HG03469 (cell line): Measurements from ENCODE around the gene MASP2.
"Not testable (repeated sequence)": the region's sequence is repeated elsewhere in the genome, so short reads cannot be mapped to it uniquely, and the experiment has no call there.

ENCODE experiments used
- ATAC-seq: cut with Tn5 transposase; IDR thresholded peaks from one replicate; pipeline ENCODE4 v1.9.1; 2021; ENCODE audit warnings: mild to moderate bottlenecking, moderate library complexity, moderate number of reproducible peaks; ENCODE audit not compliant: unreplicated experiment

Gene MASP2

DNA sequence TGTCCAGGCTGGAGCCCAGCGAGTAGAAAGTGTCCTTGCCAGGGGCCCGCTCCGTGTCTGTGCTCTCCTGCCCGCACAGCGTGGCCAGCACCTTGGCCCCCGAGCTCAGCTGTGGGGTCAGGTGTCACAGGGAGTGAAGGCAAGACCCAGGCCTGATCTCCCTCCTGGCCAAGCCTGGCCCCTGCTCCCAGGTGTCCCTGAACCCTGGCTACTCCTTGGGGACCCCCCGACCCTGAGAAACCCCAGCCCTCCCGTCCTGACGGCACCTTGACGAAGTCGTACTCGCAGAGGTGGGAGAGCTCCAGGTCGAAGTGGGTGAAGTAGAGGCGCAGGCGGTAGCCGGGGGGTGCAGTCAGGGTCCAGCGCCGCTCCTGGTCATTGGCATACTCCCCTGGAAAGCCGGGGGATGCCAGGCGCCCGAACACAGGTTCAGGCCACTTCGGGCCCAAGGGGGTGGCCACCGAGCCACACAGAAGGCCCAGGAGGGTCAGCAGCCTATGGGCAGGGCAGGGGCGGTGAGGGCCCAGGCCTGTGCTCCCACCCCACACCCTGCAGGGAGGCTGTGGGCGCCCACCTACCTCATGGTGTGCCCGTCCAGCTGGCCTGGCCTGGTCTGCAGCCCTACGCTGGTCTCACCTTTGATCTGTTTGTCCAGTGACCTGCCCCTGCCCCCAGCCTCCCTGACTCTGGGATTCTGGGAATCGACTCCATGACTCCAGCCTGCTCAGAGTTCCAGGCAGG is at the start of gene MASP2:
Gene MASP2 (minus strand): TSS at position 615 of the 741 bp plus-strand sequence. CDS start 32 bp downstream, at position 583.
- ATAC-seq, result no peak

DNA sequence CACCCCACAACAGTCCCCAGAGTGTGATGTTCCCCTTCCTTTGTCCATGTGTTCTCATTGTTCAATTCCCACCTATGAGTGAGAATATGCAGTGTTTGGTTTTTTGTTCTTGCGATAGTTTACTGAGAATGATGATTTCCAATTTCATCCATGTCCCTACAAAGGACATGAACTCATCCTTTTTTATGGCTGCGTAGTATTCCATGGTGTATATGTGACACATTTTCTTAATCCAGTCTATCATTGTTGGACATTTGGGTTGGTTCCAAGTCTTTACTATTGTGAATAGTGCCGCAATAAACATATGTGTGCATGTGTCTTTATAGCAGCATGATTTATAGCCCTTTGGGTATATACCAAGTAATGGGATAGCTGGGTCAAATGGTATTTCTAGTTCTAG is 36.7 kb upstream of the MASP2 start:
- not testable (repeated sequence) for ATAC-seq

DNA sequence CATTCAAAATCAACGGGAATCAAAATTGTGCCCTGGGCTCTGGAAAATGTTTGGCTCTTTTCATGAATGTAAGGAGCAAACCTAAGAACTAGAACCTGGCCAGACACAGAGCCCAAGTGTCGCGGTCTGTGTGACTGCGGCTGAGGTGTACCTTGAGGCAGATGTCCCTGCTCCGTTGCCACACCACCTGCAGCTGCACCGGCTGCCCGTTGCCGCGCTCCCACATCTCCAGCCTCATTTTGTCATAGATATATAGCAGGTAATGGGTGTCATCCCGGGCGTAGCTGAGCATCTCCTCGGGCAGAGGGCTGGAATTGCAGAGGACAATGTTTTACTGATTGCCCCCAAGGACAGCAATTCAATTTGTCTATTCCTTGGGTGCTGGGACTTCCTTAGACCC is 33.9 kb upstream of the MASP2 start:
- no peak for ATAC-seq

DNA sequence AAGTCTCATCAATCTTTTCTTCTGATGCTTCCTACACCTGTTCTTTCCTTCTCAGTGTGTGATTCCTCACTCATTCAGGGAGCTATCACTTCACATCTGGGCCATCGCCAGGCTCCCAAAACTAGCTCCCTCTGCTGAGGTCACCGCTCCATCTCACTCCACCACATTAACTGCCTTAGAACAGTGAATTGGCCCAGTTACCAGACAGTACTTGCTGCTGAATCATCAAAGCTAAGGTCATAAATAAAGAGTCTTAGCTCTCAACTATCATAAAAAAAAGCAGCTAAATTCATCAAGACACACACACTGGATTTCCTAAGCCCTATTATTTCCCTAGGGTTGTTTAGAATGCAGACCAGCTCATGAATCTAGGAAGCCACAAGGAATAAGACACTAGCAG is 31.6 kb upstream of the MASP2 start:
- ATAC-seq, result no peak

DNA sequence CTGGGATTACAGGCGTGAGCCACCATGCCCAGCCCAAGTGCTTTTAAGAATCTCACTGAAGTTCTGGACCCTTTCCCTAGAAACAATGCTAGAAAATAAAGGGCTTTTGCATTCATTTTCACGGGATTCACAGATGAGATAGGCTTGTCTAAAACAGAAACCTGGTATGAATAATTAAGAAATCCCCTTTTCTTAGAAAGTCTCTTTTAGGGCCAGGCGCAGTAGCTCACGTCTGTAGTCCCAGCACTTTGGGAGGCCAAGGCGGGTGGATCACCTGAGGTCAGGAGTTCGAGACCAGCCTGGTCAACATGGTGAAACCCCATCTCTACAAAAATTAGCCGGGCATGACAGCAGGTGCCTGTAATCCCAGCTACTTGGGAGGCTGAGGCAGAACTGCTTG is 26.4 kb upstream of the MASP2 start:
- not testable (repeated sequence) for ATAC-seq

- ATAC-seq, result no peak
Measured at GRCh38 chr1:11072216-11072917, 25.3 kb upstream of the MASP2 start.

- ATAC-seq, result no peak
Measured at GRCh38 chr1:11071463-11072215, 24.6 kb upstream of the MASP2 start.

- ATAC-seq, result no peak
Measured at GRCh38 chr1:11070876-11071275, 23.8 kb upstream of the MASP2 start.

DNA sequence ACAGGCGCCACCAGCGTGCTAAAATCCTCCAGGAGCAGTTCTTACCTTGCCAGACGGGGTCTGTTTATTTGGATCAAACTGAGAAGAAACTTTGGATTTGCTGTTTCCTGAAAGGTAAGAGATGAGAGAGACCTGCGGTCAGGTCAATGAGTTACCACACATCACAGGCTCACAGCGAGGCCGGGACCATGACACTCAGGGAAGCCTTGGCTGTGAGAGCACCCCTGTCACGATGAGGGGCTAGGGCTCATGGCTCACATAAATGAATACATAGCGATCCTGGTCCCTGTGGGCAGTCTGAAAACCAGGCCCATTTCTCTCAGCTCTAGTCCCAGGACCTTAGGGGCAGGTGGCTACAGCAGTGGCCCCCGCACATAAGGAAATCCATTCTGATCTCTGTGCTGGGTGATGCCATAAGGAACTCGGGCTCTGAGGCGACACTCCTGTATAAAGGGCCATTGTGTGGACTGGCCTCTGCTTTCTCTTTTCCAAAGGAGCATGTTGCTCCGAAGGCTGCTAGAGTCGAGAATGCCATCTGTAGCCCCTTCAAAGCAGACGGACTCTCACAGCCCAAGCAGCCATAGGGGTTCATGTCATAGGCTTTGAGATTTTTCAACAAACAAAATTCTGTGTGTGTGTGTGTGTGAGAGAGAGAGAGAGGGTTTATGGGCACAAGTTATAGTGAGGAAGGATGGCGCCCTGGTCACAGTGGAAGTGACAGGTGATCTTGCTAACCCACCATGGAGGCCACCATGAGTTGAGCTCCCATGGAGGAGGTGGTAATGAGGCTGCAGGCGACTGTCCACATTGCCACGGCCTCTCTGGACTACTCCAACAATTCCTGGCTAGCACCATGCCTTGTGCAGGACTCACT is 21.8 kb upstream of the MASP2 start:
- no peak for ATAC-seq

DNA sequence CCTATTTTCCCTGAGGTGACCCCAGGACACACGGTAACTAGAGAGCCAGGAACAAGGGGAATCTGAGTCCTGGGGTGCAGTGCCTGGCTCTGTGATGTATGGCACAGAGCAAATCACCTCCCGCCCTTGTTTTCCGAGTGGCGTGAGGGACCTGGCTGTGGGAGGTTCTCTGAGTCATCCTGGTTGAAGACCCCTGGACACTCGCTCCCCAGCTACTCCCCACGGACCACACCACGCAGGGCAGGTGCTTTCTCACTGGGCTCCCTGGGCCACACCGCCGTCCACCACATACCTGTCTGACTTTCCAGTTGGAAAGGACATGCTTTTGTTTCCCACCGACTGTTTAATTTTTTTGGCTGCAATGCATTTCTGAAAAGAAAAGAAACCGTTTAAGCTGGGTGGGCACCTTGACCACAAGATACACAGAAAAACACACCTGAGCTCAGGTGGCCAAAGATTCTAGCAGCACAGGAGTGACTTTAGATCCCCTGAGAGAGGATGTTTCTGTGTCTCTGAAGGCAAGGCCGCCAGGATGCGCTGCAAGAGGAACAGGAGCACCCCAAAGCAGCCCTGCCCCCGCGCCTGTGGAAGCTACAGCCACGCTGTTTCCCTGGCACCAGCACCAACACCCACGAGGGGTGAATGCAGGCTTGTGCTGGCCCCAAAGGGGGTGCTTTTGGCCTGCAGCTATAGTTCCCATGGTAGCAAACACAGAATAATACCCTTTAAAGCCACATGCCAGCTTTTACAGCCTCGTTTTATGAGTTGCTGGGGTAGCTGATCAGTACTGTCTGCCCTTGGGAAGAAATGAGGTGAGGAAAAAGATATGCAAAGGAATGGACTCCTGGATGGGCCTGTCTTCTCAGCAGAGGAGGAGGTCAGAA is 20.9 kb upstream of the MASP2 start:
- ATAC-seq, result no peak

DNA sequence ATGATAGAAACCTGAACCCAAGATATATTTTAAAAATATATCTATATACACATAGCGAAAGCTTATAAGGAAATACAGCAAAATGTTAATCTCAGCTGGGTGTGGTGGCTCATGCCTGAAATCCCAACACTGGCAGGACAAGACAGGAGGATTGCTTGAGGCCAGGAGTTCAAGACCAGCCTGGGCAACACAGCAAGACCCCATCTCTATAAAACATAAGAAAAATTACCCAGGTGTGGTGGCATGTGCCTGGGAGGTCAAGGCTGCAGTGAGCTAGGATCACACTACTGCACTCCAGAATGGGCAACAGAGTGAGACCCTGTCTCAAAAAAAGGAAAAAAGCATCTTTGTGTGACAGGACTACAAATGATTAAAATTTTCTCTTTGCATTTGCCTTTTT is 18.8 kb upstream of the MASP2 start:
- no peak for ATAC-seq

- no peak for ATAC-seq
Measured at GRCh38 chr1:11064942-11065341, 17.9 kb upstream of the MASP2 start.

DNA sequence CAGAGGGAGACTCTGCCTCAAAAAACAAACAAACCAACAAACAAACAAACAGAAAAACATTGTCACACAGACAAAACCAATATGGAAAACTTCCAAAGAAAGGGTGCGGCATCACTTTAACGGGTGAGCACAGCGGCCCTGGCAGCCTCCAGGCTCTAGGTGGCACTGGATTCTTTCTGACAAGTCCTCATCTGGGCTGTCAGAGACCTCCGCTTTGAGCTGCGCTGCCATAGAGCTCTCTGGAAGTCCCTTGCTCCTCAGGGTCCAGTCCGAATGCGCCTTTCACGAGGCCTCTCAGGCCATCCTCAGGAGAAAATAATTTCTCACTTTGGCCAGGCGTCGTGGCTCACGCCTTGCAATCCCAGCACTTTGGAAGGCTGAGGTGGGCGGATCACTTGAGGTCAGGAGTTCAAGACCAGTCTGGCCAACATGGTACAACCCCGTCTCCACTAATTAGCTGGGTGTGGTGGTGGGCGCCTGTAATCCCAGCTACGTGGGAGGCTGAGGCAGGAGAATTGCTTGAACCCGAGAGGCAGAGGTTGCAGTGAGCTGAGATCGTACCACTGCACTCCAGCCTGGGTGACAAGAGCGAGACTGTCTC is 17.0 kb upstream of the MASP2 start:
- not testable (repeated sequence) for ATAC-seq

DNA sequence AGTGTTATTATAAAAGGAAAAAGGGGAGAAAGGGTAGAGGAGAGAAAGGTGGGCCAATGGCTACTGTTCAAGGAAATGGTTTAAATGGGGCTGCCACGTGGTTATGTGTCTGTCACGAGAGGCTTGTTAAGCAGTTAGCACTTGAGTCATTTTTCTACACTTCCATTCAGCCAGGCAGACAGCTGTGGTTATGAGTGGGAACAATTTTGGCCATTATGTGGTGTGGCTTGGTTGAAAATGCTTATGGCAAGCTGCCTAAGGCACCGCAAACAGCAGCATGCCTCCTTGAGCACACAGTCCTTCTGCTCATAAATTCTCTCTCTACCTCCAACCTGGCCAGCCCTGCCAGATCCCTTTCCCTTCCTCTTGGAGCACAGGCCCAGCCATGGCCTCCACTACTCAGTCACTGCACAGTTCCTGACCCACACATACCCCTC is 15.9 kb upstream of the MASP2 start:
- ATAC-seq, result no peak

GRCh38 chr1:11061652-11062365 is 14.8 kb upstream of the MASP2 start:
- ATAC-seq, result no peak

- ATAC-seq, result peak; percentile 75
Measured at GRCh38 chr1:11059968-11060830, 13.2 kb upstream of the MASP2 start, which contains the start of gene SRM. Gene SRM, minus strand, starts transcription at chr1:11060018. Its CDS starts 75 bp downstream, at chr1:11059943.

GRCh38 chr1:11059155-11059967 is 12.3 kb upstream of the MASP2 start:
- ATAC-seq, result no peak
